ENCODE measurements around the gene SKI.

SKI gene

GRCh38 chr1:2229911-2230731 is 2.0 kb downstream of the SKI start:
- Histone ChIP-seq H3K4me1 (peaks cover under 1 to 52% (median 36%) of the 10 kb centered on the region in 4 donors), H3K9me3 (no peaks in the 10 kb centered on the region), H3K36me3 (no peaks in the 10 kb centered on the region), H3K27me3 (no peaks in the 10 kb centered on the region), H3K4me3 (peak overlapping the region; percentile 84 to 88), H3K27ac (peak overlapping the region; percentile 90 to 94)
- DNase-seq: peak; percentile 65 to 87
- intact Hi-C loops (cut with DNase I; ENCODE audit: low total_unique reads): loop anchor here (5.0 kb wide), 2 partner anchors 33 to 82 kb away; no protein-coding TSS in a partner anchor
- no peak for TF ChIP-seq CTCF (IDR thresholded peaks at IDR 0.05)

GRCh38 chr1:2230781-2231531 is 2.8 kb downstream of the SKI start:
- peak overlapping the region; percentile 90 to 94 for H3K27ac ChIP-seq
- TF ChIP-seq CTCF (IDR thresholded peaks at IDR 0.05): no peak
- peak overlapping the region; percentile 84 to 88 for H3K4me3 ChIP-seq
- H3K9me3 ChIP-seq: no peaks in the 10 kb centered on the region
- peaks cover 9 to 61% (median 44%) of the 10 kb centered on the region in 4 donors for H3K4me1 ChIP-seq
- H3K27me3 ChIP-seq: no peaks in the 10 kb centered on the region
- intact Hi-C loops (cut with DNase I; ENCODE audit: low total_unique reads): loop anchor here (5.0 kb wide), 2 partner anchors 34 to 81 kb away; no protein-coding TSS in a partner anchor
- DNase-seq: peak; percentile 45 to 82
- no peaks in the 10 kb centered on the region for H3K36me3 ChIP-seq

- intact Hi-C loops (cut with DNase I; ENCODE audit: low total_unique reads): loop anchor here (5.0 kb wide), 2 partner anchors 34 to 81 kb away; no protein-coding TSS in a partner anchor
- DNase-seq: peak; percentile 96 to 98
- peaks cover 11 to 61% (median 47%) of the 10 kb centered on the region in 4 donors for H3K4me1 ChIP-seq
- H3K27me3 ChIP-seq: no peaks in the 10 kb centered on the region
- H3K4me3 ChIP-seq: peak overlapping the region; percentile 84 to 88
- H3K27ac ChIP-seq: peak overlapping the region; percentile 90 to 94
- H3K36me3 ChIP-seq: no peaks in the 10 kb centered on the region
- TF ChIP-seq CTCF (IDR thresholded peaks at IDR 0.05): no peak
- no peaks in the 10 kb centered on the region for H3K9me3 ChIP-seq
These were observed 3.6 kb downstream of the SKI start for GRCh38 chr1:2231532-2232254.

- no peaks in the 10 kb centered on the region for H3K27me3 ChIP-seq
- no peaks in the 10 kb centered on the region for H3K9me3 ChIP-seq
- peak overlapping the region; percentile 90 to 94 for H3K27ac ChIP-seq
- intact Hi-C loops (cut with DNase I; ENCODE audit: low total_unique reads): loop anchor here (5.0 kb wide), 2 partner anchors 35 to 80 kb away; no protein-coding TSS in a partner anchor
- no peaks in the 10 kb centered on the region for H3K36me3 ChIP-seq
- H3K4me1 ChIP-seq: peaks cover 11 to 65% (median 51%) of the 10 kb centered on the region in 4 donors
- H3K4me3 ChIP-seq: peak overlapping the region; percentile 84 to 88
- no peak for TF ChIP-seq CTCF (IDR thresholded peaks at IDR 0.05)
- DNase-seq: no peak
These were observed 4.3 kb downstream of the SKI start for GRCh38 chr1:2232255-2232915.

Measured in tibial artery (tissue), 4 donors.